H1 (cell line): ENCODE data around the gene CDYL2. TPM values are rescaled to one million over a fixed set of nuclear protein-coding genes. Genes with fewer than 3 reads are reported as not detected.

Source experiments
- ASH2L ChIP-seq: fragments of 200-600, 300-600 bp; sonication (generic); IDR thresholded peaks from one replicate; pipeline ENCODE4 v1.7.1; 2017; ENCODE audit warnings: low read length
- ATF2 ChIP-seq: IDR thresholded peaks from 2 replicates; pipeline ENCODE4 v1.6.1; 2012; ENCODE audit warnings: low read length, inconsistent platforms
- RNF2 ChIP-seq: fragments of 200-900, 300-1000 bp; sonication (generic); IDR thresholded peaks from 2 replicates; pipeline ENCODE4 v1.7.1; 2016; ENCODE audit warnings: borderline replicate concordance, low read depth, mild to moderate bottlenecking, antibody characterized with exemption, low read length; ENCODE audit not compliant: poor library complexity, severe bottlenecking; ENCODE audit errors: missing control alignments
- TAF7 ChIP-seq: optimal IDR thresholded peaks from 2 replicates; pipeline ENCODE3; 2011; ENCODE audit warnings: low read depth, mild to moderate bottlenecking, inconsistent platforms, low read length, moderate library complexity, borderline replicate concordance
- ZNF274 ChIP-seq: IDR thresholded peaks from 2 replicates; pipeline ENCODE4 v1.7.0; 2012; ENCODE audit warnings: low read length, borderline replicate concordance; ENCODE audit errors: extremely low read depth
- polyA plus RNA-seq, 7 experiments: library from polyadenylated mRNA; depleted of rRNA in 3 of 7; stranded (reverse) in 5 of 7; unstranded in 2 of 7; fragments of >200 nt in 5 of 7; fragments of 200-250 nt in 2 of 7; gene quantifications; 1 replicate in 5 of 7; 2 replicates in 1 of 7; 4 replicates in 1 of 7; pipeline versions ENCODE4 v1.2.1 to v1.2.3, GENCODE V29; 2011 to 2013; ENCODE audit warnings: missing spikeins in 2 of 7, mixed read lengths in 2 of 7
- total RNA-seq: library from RNA; stranded (reverse); fragmentation: NEBNext Ultra II Directional; extraction: Animal tissue kit (Norgen Biotek cat#: 25700); gene quantifications from 2 replicates; pipeline ENCODE4 v1.2.1, GENCODE V29; 2021

The CDYL2 gene
- total and polyA plus RNA-seq, 2 of the 8 experiments (the other 6 are each of a cell fraction or from before 2014, with no cell fraction given), result 0.33 to 5.3 TPM

DNA sequence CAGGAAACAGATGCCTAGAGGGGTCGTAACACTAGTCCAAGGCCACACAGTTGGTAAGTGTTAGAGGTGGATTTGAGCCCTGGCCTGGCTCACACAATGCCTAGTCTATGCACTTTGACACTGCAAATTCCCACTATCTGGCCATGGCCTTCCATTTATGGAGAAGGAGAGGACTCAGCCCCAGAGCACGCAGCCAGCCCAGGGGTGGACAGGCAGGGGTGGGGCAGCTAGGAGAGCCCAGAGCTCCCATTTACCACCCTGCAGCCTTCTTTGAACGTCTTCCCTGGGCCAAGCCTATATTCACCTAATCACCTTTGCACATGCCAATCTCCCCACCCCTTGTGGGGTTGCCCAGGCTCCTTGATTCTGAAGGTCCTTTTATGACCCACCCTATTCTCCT, 182.4 kb downstream of the CDYL2 start (continued):
- no peak for TF ChIP-seq ATF2
- TF ChIP-seq ASH2L, result no peak
- TF ChIP-seq TAF7, result no peak
- no peak for TF ChIP-seq RNF2
- no peak for TF ChIP-seq ZNF274
- TF ChIP-seq, all 59 proteins: peak for 0
